ENCODE results near the gene CPN1. TPM values are rescaled to one million over a fixed set of nuclear protein-coding genes. Genes with fewer than 3 reads are reported as not detected.
"Not testable (repeated sequence)": the region's sequence is repeated elsewhere in the genome, so short reads cannot be mapped to it uniquely, and the experiment has no call there.

CPN1 gene
- total RNA-seq, result not detected in 3 replicates
- long read RNA-seq, result 0 reads

- Mint-ChIP-seq H3K27me3 (ENCODE audit: low read depth) (peaks cover 31% of the 10 kb centered on the region), H3K4me1 (ENCODE audit: low read depth) (no peaks in the 10 kb centered on the region), H3K4me3 (ENCODE audit: unreplicated experiment) (no peak within 1 kb of the TSS), H3K36me3 (ENCODE audit: low read depth) (no peaks in the 10 kb centered on the region), H3K9me3 (ENCODE audit: low read depth) (no peaks in the 10 kb centered on the region), H3K27ac (ENCODE audit: unreplicated experiment) (no peak within 1 kb of the TSS)
- DNase-seq (ENCODE audit: low spot score), result no peak
- TF ChIP-seq, protein P1, sequence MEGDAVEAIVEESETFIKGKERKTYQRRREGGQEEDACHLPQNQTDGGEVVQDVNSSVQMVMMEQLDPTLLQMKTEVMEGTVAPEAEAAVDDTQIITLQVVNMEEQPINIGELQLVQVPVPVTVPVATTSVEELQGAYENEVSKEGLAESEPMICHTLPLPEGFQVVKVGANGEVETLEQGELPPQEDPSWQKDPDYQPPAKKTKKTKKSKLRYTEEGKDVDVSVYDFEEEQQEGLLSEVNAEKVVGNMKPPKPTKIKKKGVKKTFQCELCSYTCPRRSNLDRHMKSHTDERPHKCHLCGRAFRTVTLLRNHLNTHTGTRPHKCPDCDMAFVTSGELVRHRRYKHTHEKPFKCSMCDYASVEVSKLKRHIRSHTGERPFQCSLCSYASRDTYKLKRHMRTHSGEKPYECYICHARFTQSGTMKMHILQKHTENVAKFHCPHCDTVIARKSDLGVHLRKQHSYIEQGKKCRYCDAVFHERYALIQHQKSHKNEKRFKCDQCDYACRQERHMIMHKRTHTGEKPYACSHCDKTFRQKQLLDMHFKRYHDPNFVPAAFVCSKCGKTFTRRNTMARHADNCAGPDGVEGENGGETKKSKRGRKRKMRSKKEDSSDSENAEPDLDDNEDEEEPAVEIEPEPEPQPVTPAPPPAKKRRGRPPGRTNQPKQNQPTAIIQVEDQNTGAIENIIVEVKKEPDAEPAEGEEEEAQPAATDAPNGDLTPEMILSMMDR (IDR thresholded peaks at IDR 0.05), result no peak
Measured at GRCh38 chr10:100081075-100082001, at the start of gene CPN1. Gene CPN1, minus strand, starts transcription at chr10:100081869. Its CDS starts 244 bp downstream, at chr10:100081625.

GRCh38 chr10:100130831-100131230, 49.2 kb upstream of the CPN1 start:
- DNase-seq (ENCODE audit: low spot score), result no peak
- H3K36me3 Mint-ChIP-seq (ENCODE audit: low read depth), result peaks cover 3% of the 10 kb centered on the region
- H3K27me3 Mint-ChIP-seq (ENCODE audit: low read depth), result peaks cover 24% of the 10 kb centered on the region
- H3K9me3 Mint-ChIP-seq (ENCODE audit: low read depth), result peaks cover 4% of the 10 kb centered on the region
- H3K4me1 Mint-ChIP-seq (ENCODE audit: low read depth), result no peaks in the 10 kb centered on the region
- no peak overlapping the region for H3K4me3 Mint-ChIP-seq (ENCODE audit: unreplicated experiment)
- no peak overlapping the region for H3K27ac Mint-ChIP-seq (ENCODE audit: unreplicated experiment)
- TF ChIP-seq, protein P1 (IDR thresholded peaks at IDR 0.05), result no peak

GRCh38 chr10:100129424-100129823, 47.8 kb upstream of the CPN1 start:
- H3K27ac Mint-ChIP-seq (ENCODE audit: unreplicated experiment), result no peak overlapping the region
- H3K27me3 Mint-ChIP-seq (ENCODE audit: low read depth), result peaks cover 25% of the 10 kb centered on the region
- no peak for DNase-seq (ENCODE audit: low spot score)
- TF ChIP-seq, protein P1 (IDR thresholded peaks at IDR 0.05), result no peak
- no peak overlapping the region for H3K4me3 Mint-ChIP-seq (ENCODE audit: unreplicated experiment)
- H3K4me1 Mint-ChIP-seq (ENCODE audit: low read depth), result no peaks in the 10 kb centered on the region
- peaks cover 2% of the 10 kb centered on the region for H3K36me3 Mint-ChIP-seq (ENCODE audit: low read depth)
- no peaks in the 10 kb centered on the region for H3K9me3 Mint-ChIP-seq (ENCODE audit: low read depth)

DNA sequence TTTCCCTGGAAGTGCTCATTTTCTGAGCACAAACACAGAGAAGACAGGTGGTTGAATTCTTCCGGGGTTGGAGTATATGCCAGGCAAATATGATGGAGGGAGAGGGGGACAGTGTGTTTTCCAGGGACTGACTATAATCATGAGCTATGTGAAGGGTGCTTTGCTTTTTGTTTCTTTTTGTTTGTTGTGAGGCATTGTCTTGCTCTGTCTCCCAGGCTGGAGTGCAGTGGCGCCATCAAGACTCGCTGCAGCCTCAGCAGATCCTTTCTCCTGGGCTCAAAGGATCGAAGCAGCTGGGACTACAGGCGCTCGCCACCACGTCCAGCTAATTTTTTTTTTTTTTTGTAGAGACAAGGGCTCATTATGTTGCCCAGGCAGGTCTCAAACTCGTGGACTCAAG, 47.3 kb upstream of the CPN1 start:
- no peaks in the 10 kb centered on the region for H3K4me1 Mint-ChIP-seq (ENCODE audit: low read depth)
- no peak for DNase-seq (ENCODE audit: low spot score)
- H3K27ac Mint-ChIP-seq (ENCODE audit: unreplicated experiment), result no peak overlapping the region
- no peak overlapping the region for H3K4me3 Mint-ChIP-seq (ENCODE audit: unreplicated experiment)
- TF ChIP-seq, protein P1 (IDR thresholded peaks at IDR 0.05), result no peak
- no peaks in the 10 kb centered on the region for H3K9me3 Mint-ChIP-seq (ENCODE audit: low read depth)
- H3K36me3 Mint-ChIP-seq (ENCODE audit: low read depth), result peaks cover 2% of the 10 kb centered on the region
- H3K27me3 Mint-ChIP-seq (ENCODE audit: low read depth), result peaks cover 27% of the 10 kb centered on the region

DNA sequence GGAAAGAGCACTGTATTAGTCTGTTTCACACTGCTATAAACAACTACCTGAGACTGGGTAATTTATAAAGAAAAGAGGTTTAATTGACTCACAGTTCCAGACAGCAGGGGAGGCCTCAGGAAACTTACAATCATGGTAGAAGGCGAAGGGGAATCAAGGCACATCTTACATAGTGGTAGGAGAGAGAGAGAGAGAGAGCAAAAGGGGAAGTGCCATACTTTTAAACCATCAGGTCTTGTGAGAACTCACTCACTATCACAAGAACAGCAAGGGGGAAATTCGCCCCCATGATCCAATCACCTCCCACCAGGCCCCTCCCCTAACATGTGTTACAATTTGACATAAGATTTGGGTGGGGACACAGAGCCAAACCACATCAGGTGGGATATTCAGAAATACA, 43.7 kb upstream of the CPN1 start:
- not testable (repeated sequence) for DNase-seq (ENCODE audit: low spot score); H3K27ac Mint-ChIP-seq (ENCODE audit: unreplicated experiment); H3K9me3 Mint-ChIP-seq (ENCODE audit: low read depth); H3K36me3 Mint-ChIP-seq (ENCODE audit: low read depth); H3K4me1 Mint-ChIP-seq (ENCODE audit: low read depth); H3K4me3 Mint-ChIP-seq (ENCODE audit: unreplicated experiment)
- peaks cover 10% of the 10 kb centered on the region for H3K27me3 Mint-ChIP-seq (ENCODE audit: low read depth)

Measured in chondrocyte (in vitro differentiated cells).